HG02870 (cell line): ENCODE measurements around the gene TMOD2.

ENCODE experiments used
- ATAC-seq: cut with Tn5 transposase; IDR thresholded peaks from one replicate; pipeline ENCODE4 v1.9.1; 2021; ENCODE audit warnings: mild to moderate bottlenecking, moderate library complexity; ENCODE audit not compliant: unreplicated experiment

The TMOD2 gene

GRCh38 chr15:51735228-51736010, 16.0 kb upstream of the TMOD2 start:
- ATAC-seq = no peak

- ATAC-seq = no peak
Measured at GRCh38 chr15:51736069-51736468, 15.3 kb upstream of the TMOD2 start.

DNA sequence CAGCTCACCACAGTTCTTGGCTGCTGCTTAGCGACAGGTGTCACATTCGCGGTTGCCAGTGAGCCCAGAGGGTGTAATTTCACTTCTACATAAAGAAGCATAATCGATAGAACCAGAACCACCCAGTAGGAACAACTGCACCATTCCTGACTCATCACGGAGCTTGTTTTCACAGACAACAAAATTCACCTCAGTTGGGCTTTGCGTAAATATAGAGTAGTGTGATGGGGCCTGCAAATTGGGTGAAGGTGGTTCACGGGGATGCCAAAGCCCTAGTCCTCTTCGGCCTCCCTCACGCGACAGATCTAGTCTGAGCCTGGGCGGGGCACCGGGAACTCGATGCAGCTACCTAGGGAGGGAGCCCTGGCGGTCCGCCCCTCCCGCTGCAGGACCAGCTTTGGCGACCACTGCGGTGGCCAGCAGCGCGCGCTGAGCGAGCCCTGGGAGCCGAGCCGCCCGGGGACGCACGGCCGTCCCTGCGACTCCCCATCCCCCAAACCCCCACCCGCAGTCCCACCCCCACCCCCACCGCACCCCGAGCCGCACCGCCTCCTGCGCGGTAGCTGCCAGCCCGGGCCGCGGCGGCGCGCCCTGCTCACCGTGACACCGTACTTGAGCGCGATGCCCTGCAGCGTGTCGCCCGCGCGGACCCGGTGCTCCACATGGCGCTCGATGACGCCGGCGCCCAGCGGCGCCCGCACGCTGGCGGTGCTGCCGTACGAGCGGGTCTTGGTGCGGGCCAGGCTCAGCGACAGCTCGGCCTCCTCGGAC, 14.5 kb upstream of the TMOD2 start:
- ATAC-seq = peak; percentile 28

DNA sequence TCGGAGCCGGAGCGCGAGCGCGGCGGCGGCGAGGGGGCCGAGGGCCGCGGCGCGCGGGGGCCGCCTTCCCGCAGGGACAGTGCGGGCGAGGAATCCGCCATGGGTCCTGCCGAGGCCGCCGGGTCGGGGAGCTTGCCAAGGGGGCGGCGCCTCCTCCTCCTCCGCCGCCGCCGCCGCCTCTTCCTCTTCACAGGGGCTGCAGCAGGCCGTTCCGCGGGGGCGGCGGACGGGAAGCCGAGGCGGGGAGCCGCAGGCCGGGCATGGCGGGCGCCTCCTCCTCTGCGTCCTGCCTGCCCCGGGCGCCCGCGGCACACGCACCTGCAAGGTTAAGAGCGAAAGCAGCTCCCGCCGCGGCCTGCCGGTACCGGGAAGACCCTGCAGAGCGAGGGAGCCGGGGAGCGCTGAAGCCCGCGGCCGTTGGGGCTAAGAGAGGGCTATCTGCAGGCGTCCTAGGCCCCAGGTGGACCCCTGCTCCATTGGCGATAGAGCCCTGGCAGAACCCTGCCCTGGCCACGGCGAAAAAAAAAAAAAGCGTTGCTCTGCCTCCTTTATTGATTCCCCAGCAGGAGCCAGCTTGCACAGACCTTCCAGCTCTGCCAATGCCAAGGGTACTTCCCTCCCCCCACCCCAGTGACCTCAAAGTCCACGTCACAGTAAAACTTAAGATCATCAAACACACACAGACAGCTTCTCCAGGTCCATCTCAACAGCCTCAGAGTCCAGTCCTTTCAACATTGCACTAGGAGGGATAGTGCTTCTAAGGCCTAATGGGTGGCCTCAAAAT, 13.7 kb upstream of the TMOD2 start, which contains the start of gene LYSMD2:
TSS of gene LYSMD2 (minus strand) at position 134 of the 784 bp plus-strand sequence. CDS start at position 101, 33 bp downstream.
- peak; percentile 35 for ATAC-seq

DNA sequence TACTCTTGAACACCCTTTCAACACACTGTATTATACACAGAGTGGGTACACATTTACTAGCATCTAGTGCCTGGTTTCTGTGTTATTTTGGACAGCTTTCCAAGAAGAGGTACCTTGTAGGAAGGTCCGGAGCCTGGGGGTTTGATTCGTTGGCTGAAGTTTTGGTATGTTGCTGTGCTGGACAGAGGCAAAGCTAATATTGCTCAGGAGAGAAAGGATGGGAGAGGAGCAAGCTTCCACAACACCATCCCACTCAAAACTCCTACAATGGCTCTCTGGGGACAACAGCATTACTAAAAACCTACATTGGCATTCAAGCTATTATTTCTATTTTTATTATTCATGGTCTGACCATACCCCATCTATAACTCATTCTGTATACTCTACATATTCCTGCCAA, 12.8 kb upstream of the TMOD2 start:
- no peak for ATAC-seq

DNA sequence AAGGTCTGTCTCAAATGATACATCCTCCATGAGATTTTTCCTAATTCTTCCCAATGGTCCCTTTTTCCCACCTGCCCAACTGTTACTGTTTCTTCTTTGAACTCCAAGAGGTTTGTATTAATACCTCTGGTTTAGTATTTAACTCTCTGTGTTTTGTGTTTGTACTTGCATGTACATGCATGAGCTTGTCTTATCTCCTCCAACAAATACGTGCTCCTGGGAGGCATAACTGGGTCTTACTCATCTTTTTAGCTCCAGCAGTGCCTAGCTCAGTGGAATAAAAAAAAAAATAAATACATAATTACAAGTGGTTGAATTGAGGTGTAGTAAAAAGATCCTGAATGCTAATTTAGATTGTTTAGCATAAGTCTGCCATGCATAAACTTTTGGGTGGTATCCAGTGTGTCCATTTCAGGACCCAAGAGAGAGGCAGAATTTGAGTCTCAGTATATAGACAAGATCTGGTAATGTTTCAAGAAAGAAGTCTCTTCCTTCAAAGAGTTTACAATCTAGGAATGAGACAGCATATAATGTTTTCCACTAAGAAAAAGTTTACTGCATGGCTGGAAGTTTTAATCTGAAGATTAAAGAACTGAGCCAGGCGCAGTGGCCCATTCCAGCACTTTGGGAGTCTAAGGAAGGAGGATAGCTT, 12.2 kb upstream of the TMOD2 start:
- ATAC-seq = no peak

DNA sequence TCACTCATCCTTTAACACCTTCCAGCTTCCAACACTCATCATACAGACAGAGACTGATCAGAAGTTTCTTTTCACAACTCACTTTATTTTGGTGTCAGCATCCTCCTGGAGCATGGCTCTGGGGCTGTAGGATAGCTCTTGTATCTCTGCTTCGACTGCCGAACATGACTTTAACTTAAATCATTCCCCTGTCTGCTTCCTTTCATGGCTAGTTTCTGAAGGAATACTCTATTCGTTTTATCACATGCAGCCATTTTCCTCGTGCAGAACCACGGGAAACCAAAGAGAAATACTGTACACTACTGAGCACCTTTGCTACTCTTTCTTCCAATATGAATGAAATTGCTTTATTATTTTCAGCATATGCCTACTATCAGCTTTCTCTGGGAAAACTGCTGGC, 2.1 kb upstream of the TMOD2 start:
- no peak for ATAC-seq

GRCh38 chr15:51750186-51750585, 1.2 kb upstream of the TMOD2 start:
- no peak for ATAC-seq

DNA sequence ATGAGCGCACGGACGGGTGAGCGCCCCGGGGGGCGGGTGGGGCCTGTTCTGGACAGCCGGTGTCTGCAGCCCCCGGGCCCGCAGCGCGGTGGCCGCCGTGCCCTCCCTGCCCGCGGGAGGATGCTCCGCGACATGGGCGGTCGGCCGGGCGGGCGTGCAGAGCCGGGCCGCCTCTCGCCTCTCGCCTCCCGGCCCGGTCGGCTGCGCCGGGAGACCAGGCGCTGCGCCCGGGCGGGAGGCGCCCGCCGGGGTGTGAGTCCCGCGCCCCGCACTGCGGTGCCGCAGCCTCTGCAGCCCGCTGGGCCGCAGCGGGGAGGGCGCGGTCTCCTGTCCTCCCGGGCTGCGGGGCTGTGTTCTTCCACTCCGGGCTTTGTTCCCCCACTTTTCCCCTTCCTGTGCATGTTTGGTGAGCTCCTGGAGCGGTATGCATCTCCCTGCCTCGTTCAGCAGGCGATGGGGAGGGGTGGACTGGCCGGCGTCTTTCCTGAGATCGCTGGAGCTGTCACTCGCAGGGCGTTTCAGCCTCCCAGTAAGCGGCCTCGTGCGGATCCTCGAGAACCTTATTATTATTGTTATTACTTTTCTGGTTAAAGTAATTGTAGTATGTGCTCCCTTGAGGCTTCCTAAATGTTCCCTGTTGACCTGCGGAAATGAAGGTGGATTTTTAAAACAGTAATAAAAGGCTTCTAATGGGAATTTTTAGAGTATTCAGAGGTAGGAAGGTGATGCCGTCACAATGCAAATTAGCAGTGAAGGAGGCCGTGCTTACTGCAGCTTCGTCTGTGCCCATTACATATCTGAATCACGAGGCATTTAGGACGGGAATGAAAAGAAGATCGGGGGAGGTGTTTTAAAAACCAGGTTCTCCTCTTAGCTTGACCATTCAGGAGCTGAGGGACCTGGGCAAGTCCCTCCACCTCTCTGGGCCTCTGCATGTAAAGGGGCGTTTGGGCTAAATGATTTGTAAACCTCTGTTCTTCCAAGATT, 593 bp downstream of the TMOD2 start:
- ATAC-seq = peak; percentile 41

- ATAC-seq = no peak
Measured at GRCh38 chr15:51752888-51753287, 1.5 kb downstream of the TMOD2 start.

DNA sequence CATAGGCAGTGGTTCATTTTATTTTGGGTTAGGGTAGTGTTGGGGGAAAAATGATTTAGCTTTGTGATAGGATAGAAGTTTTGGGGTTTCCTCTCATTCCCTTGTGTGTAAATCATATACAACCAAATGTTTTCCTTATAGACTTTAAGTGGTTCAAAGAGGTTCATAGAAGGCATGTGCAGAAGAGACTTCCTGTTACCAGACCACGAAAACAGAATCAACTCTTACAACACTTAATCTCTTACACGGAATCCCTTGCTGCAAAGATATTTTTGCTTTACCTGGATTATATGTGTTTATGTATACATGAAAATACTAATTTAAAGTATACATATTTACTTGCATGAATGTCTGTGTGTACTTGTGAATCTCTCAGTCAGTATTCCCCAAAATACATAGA, 2.9 kb downstream of the TMOD2 start:
- no peak for ATAC-seq

- no peak for ATAC-seq
Measured at GRCh38 chr15:51755790-51756189, 4.4 kb downstream of the TMOD2 start.

GRCh38 chr15:51756482-51756881, 5.1 kb downstream of the TMOD2 start:
- ATAC-seq = no peak

GRCh38 chr15:51757450-51757849, 6.1 kb downstream of the TMOD2 start:
- ATAC-seq = no peak

DNA sequence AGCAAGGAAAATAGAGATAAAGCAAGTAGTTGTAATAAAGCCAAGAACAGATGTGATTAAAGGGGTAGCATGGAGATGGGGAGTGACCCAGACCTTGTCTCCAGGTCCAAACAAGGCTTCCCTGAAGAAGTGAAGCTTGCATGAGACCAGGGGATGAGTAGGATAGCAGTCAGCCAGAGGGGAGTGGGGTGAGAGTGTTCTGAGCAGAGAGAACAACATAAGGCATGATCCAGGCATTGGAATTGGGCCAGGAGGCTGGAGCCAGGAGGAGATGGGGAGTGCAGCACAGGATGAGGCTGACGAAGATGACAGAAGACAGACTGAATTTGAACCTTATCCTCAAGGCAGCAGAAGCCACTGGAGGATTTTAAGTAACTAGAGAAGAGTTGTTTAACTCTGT, 7.2 kb downstream of the TMOD2 start:
- no peak for ATAC-seq

GRCh38 chr15:51759557-51760070, 8.2 kb downstream of the TMOD2 start:
- no peak for ATAC-seq

GRCh38 chr15:51760805-51761204, 9.4 kb downstream of the TMOD2 start:
- ATAC-seq = no peak

- ATAC-seq = no peak
Measured at GRCh38 chr15:51765751-51766150, 14.4 kb downstream of the TMOD2 start.

- ATAC-seq = no peak
Measured at GRCh38 chr15:51766341-51766740, 14.9 kb downstream of the TMOD2 start.
